SK-N-SH treated with all-trans-retinoic acid at 6 μM for 48 hours (cell line): ENCODE measurements around the gene ELMO1.

Experiments
- ATAC-seq: fragments of 200-7000 bp; cut with Tn5 transposase; 3 replicates; pipeline ENCODE4 v1.9.1; 2020; ENCODE audit warnings: mild to moderate bottlenecking, moderate library complexity
- ARNTL ChIP-seq: fragments of 450-650 bp; formaldehyde crosslinking; IDR thresholded peaks from 2 replicates; pipeline ENCODE4 v1.5.0; 2020; ENCODE audit warnings: low read depth, mild to moderate bottlenecking, moderate library complexity, borderline replicate concordance
- BACH2 ChIP-seq: fragments of 250-450 bp; sonication (Bioruptor Pico); IDR thresholded peaks from 2 replicates; pipeline ENCODE4 v1.9.0; 2021; ENCODE audit warnings: mild to moderate bottlenecking, borderline replicate concordance
- CREB5 ChIP-seq: fragments of 250-450 bp; sonication (Bioruptor Pico); IDR thresholded peaks from 2 replicates; pipeline ENCODE4 v1.5.1; 2020; ENCODE audit warnings: low read depth, mild to moderate bottlenecking, moderate library complexity
- CSDC2 ChIP-seq: fragments of 250-450 bp; sonication (Bioruptor Pico); IDR thresholded peaks from 2 replicates; pipeline ENCODE4 v1.5.0; 2020; ENCODE audit warnings: mild to moderate bottlenecking, moderate library complexity
- CSRNP3 ChIP-seq: fragments of 250-450 bp; sonication (Bioruptor Pico); IDR thresholded peaks from 2 replicates; pipeline ENCODE4 v1.5.1; 2021; ENCODE audit warnings: mild to moderate bottlenecking, moderate library complexity
- ESRRG ChIP-seq: fragments of 250-450 bp; sonication (Bioruptor Pico); IDR thresholded peaks from 2 replicates; pipeline ENCODE4 v1.6.1; 2021; ENCODE audit warnings: mild to moderate bottlenecking
- GLIS3 ChIP-seq: fragments of 250-450 bp; sonication (Bioruptor Pico); IDR thresholded peaks from 2 replicates; pipeline ENCODE4 v1.5.0; 2020; ENCODE audit warnings: mild to moderate bottlenecking, moderate library complexity
- ISL1 ChIP-seq: fragments of 250-450 bp; sonication (Bioruptor Pico); IDR thresholded peaks from 2 replicates; pipeline ENCODE4 v2.1.2; 2022; ENCODE audit warnings: mild to moderate bottlenecking, moderate library complexity
- OSR1 ChIP-seq: fragments of 250-450 bp; sonication (Bioruptor Pico); IDR thresholded peaks from 2 replicates; pipeline ENCODE4 v1.8.0; 2022; ENCODE audit warnings: moderate library complexity, mild to moderate bottlenecking, inconsistent platforms
- PATZ1 ChIP-seq: fragments of 250-450 bp; sonication (Bioruptor Pico); IDR thresholded peaks from 2 replicates; pipeline ENCODE4 v1.8.0; 2020; ENCODE audit warnings: mild to moderate bottlenecking, moderate library complexity, borderline replicate concordance
- POU6F1 ChIP-seq: fragments of 250-450 bp; sonication (Bioruptor Pico); IDR thresholded peaks from 2 replicates; pipeline ENCODE4 v1.8.0; 2021; ENCODE audit warnings: low read depth, mild to moderate bottlenecking, moderate library complexity, borderline replicate concordance
- PPARA ChIP-seq: fragments of 250-450 bp; sonication (Bioruptor Pico); IDR thresholded peaks from 2 replicates; pipeline ENCODE4 v1.5.0; 2020; ENCODE audit warnings: mild to moderate bottlenecking, borderline replicate concordance
- RARB ChIP-seq: fragments of 250-450 bp; sonication (Bioruptor Pico); IDR thresholded peaks from 2 replicates; pipeline ENCODE4 v1.8.0; 2021; ENCODE audit warnings: mild to moderate bottlenecking, moderate library complexity
- SNAI2 ChIP-seq: fragments of 250-450 bp; sonication (Bioruptor Pico); IDR thresholded peaks from 2 replicates; pipeline ENCODE4 v1.5.0; 2020; ENCODE audit warnings: mild to moderate bottlenecking, moderate library complexity
- TCF4 ChIP-seq: fragments of 250-450 bp; sonication (Bioruptor Pico); IDR thresholded peaks from 2 replicates; pipeline ENCODE4 v1.8.0; 2021; ENCODE audit warnings: mild to moderate bottlenecking, moderate library complexity, borderline replicate concordance
- TOX ChIP-seq: fragments of 250-450 bp; sonication (Bioruptor Pico); IDR thresholded peaks from 2 replicates; pipeline ENCODE4 v1.8.0; 2021; ENCODE audit warnings: mild to moderate bottlenecking, moderate library complexity, borderline replicate concordance
- TSHZ2 ChIP-seq: fragments of 250-450 bp; sonication (Bioruptor Pico); IDR thresholded peaks from 2 replicates; pipeline ENCODE4 v1.5.0; 2020; ENCODE audit warnings: mild to moderate bottlenecking, moderate library complexity
- ZC3H10 ChIP-seq: fragments of 250-450 bp; sonication (Bioruptor Pico); IDR thresholded peaks from 2 replicates; pipeline ENCODE4 v1.5.1; 2021; ENCODE audit warnings: mild to moderate bottlenecking, moderate library complexity
- ZFP3 ChIP-seq: fragments of 250-450 bp; sonication (Bioruptor Pico); IDR thresholded peaks from 2 replicates; pipeline ENCODE4 v1.5.0; 2020; ENCODE audit warnings: mild to moderate bottlenecking, moderate library complexity
- ZNF565 ChIP-seq: fragments of 450-650 bp; formaldehyde crosslinking; conservative IDR thresholded peaks from 2 replicates; pipeline ENCODE4 v1.5.0; 2020; ENCODE audit warnings: low read depth, mild to moderate bottlenecking, moderate library complexity
- ZNF70 ChIP-seq: fragments of 450-650 bp; formaldehyde crosslinking; IDR thresholded peaks from 2 replicates; pipeline ENCODE4 v1.5.0; 2020; ENCODE audit warnings: mild to moderate bottlenecking, moderate library complexity
- ZNF8 ChIP-seq: fragments of 450-650 bp; formaldehyde crosslinking; IDR thresholded peaks from 2 replicates; pipeline ENCODE4 v1.5.0; 2020; ENCODE audit warnings: mild to moderate bottlenecking, moderate library complexity

Gene ELMO1

GRCh38 chr7:36923943-36924436 lies 524.7 kb downstream of the ELMO1 start:
- ATAC-seq: no peak
- no peak for TF ChIP-seq BACH2 (CRISPR knock-in tag)
- TF ChIP-seq RARB (CRISPR knock-in tag): no peak
- no peak for TF ChIP-seq SNAI2 (CRISPR knock-in tag)
- no peak for TF ChIP-seq PPARA (CRISPR knock-in tag)
- TF ChIP-seq ZNF565 (CRISPR knock-in tag): no peak
- TF ChIP-seq CSDC2: no peak
- TF ChIP-seq TSHZ2 (CRISPR knock-in tag): no peak
- TF ChIP-seq ESRRG: no peak
- no peak for TF ChIP-seq CREB5 (CRISPR knock-in tag)
- TF ChIP-seq POU6F1 (CRISPR knock-in tag): no peak
- no peak for TF ChIP-seq ZNF70
- TF ChIP-seq ZC3H10: no peak
- TF ChIP-seq ISL1: no peak
- no peak for TF ChIP-seq OSR1 (CRISPR knock-in tag)
- no peak for TF ChIP-seq ARNTL (CRISPR knock-in tag)
- TF ChIP-seq GLIS3 (CRISPR knock-in tag): no peak
- no peak for TF ChIP-seq CSRNP3 (CRISPR knock-in tag)
- TF ChIP-seq PATZ1 (CRISPR knock-in tag): no peak
- no peak for TF ChIP-seq ZNF8 (CRISPR knock-in tag)
- no peak for TF ChIP-seq ZFP3

GRCh38 chr7:36923185-36923584 lies 525.5 kb downstream of the ELMO1 start:
- ATAC-seq: no peak
- TF ChIP-seq SNAI2 (CRISPR knock-in tag) (no peak), CSRNP3 (CRISPR knock-in tag) (no peak), ZNF565 (CRISPR knock-in tag) (no peak), ARNTL (CRISPR knock-in tag) (no peak), TSHZ2 (CRISPR knock-in tag) (no peak), PPARA (CRISPR knock-in tag) (no peak), PATZ1 (CRISPR knock-in tag) (no peak), ZFP3 (no peak), CSDC2 (no peak), TCF4 (CRISPR knock-in tag) (no peak), CREB5 (CRISPR knock-in tag) (no peak), GLIS3 (CRISPR knock-in tag) (no peak), ISL1 (no peak), TOX (no peak), OSR1 (CRISPR knock-in tag) (no peak)
